HG03442 (cell line): ENCODE measurements around the gene UBIAD1.

Source experiments
- ATAC-seq: cut with Tn5 transposase; IDR thresholded peaks from one replicate; pipeline ENCODE4 v1.9.1; 2021; ENCODE audit warnings: mild to moderate bottlenecking, moderate library complexity; ENCODE audit not compliant: unreplicated experiment

The UBIAD1 gene

GRCh38 chr1:11337580-11338073 lies 64.6 kb downstream of the UBIAD1 start:
- ATAC-seq = no peak
